Suprapubic skin (tissue), 4 donors: ENCODE data around the gene MANBA. TPM values are rescaled to one million over a fixed set of nuclear protein-coding genes. Genes with fewer than 3 reads are reported as not detected.

Experiments used
- DNase-seq, 2 donors: peaks; one replicate each; pipeline ENCODE4 v3.0.0-alpha.2; 2019; ENCODE audit warnings: low spot score in 2 of 2
- H3K27ac ChIP-seq: fragments of 200-600 bp; sonication (generic); one replicate; pipeline ENCODE4 v1.5.1; 2019
- H3K27me3 ChIP-seq: fragments of 200-600 bp; sonication (generic); one replicate; pipeline ENCODE4 v1.5.1; 2019
- H3K36me3 ChIP-seq: fragments of 200-600 bp; sonication (generic); one replicate; pipeline ENCODE4 v1.5.1; 2019
- H3K4me1 ChIP-seq: fragments of 200-600 bp; sonication (generic); one replicate; pipeline ENCODE4 v1.5.1; 2019
- H3K4me3 ChIP-seq: fragments of 200-600 bp; sonication (generic); one replicate; pipeline ENCODE4 v1.5.1; 2019; ENCODE audit warnings: mild to moderate bottlenecking
- H3K9me3 ChIP-seq: fragments of 200-600 bp; sonication (generic); one replicate; pipeline ENCODE4 v1.5.1; 2019
- EP300 ChIP-seq: sonication (generic); formaldehyde crosslinking; IDR thresholded peaks from one replicate; pipeline ENCODE4 v1.6.1; 2017; ENCODE audit warnings: antibody characterized with exemption
- POLR2A ChIP-seq, 2 donors: fragments of 450-650 bp; IDR thresholded peaks; one replicate each; pipeline ENCODE4 v1.6.1; 2017; ENCODE audit warnings: antibody characterized with exemption in 2 of 2, mild to moderate bottlenecking in 2 of 2, moderate library complexity in 2 of 2
- POLR2AphosphoS5 ChIP-seq, 3 donors: sonication (generic); formaldehyde crosslinking; IDR thresholded peaks; one replicate each; pipeline ENCODE4 v1.6.1; 2017; ENCODE audit warnings: antibody characterized with exemption in 3 of 3
- WGBS: methylation state at CpG from one replicate; pipeline ENCODE4 v1.1.5; 2018; 5-methylcytosine and 5-hydroxymethylcytosine counted together
- total RNA-seq, 4 donors: library from RNA; depleted of rRNA; stranded (reverse); fragments of >200 nt; gene quantifications; one replicate each; pipeline ENCODE4 v1.1.0, GENCODE V29; 2016
- TF ChIP-seq, protein P1 (sequence below), 2 donors: fragments of 200-600 bp in 1 of 2; fragments of 450-650 bp in 1 of 2; sonication (generic) in 1 of 2; IDR thresholded peaks; one replicate each; pipeline ENCODE4 v1.5.1; 2016 to 2019; ENCODE audit warnings: antibody characterized with exemption in 2 of 2, mild to moderate bottlenecking in 1 of 2, moderate library complexity in 1 of 2

The MANBA gene
- total RNA-seq, 4 donors from 2014 or later, result 11.0 to 36.1 (median 21.1) TPM

DNA sequence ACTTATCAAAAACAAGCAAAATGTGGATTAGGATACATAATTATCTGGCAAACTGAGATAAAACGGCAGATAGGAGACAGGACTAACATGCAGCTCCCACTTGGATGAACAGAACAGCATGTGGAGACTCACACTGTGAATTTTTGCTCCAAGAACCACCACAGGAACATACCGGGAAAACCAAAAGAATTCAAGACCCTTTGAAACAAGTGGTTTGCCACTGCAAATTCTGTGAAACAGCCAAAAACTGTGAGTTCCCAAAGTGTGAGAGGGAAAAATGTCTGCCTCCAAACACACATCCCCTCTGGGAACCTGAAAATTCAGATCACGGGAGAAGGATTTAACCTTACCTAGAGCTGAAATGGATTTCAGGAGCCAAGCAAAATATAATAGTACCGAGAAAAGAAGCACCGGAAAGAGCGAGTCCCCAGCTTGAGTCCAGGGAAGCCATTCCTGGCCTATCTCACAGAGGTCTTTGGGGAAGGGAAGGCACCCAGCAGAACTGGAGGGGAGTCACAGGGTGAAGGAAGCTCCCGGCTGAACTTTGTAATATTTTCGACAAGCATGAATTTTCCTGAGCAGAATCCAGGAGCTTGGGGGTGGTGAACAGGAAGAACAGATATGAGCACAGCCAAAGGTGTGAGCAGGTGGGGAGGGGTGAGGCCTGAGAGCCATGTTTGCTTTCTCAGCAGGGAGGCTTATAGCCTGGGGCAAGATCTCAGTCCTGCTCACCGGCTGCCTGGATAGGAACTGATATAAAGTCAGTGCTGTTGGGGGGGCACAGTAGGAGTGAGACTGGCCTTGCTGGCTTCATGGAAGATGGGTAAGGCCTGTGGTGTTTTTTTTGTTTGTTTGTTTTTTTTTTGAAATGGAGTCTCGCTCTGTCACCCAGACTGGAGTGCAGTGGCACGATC is 23.9 kb downstream of the MANBA start:
- WGBS, result 87% methylated on average over 11 of the region's 11 CpGs
- no peak for DNase-seq
- no peaks in the 10 kb centered on the region for H3K27me3 ChIP-seq
- H3K4me3 ChIP-seq, result no peak overlapping the region
- H3K9me3 ChIP-seq, result no peaks in the 10 kb centered on the region
- peaks cover 4% of the 10 kb centered on the region for H3K4me1 ChIP-seq
- H3K27ac ChIP-seq, result no peak overlapping the region
- H3K36me3 ChIP-seq, result peaks cover 4% of the 10 kb centered on the region
- no peak for TF ChIP-seq POLR2A (IDR thresholded peaks at IDR 0.05)
- no peak for TF ChIP-seq POLR2AphosphoS5 (IDR thresholded peaks at IDR 0.05)
- TF ChIP-seq EP300, result no peak
- TF ChIP-seq, protein P1, sequence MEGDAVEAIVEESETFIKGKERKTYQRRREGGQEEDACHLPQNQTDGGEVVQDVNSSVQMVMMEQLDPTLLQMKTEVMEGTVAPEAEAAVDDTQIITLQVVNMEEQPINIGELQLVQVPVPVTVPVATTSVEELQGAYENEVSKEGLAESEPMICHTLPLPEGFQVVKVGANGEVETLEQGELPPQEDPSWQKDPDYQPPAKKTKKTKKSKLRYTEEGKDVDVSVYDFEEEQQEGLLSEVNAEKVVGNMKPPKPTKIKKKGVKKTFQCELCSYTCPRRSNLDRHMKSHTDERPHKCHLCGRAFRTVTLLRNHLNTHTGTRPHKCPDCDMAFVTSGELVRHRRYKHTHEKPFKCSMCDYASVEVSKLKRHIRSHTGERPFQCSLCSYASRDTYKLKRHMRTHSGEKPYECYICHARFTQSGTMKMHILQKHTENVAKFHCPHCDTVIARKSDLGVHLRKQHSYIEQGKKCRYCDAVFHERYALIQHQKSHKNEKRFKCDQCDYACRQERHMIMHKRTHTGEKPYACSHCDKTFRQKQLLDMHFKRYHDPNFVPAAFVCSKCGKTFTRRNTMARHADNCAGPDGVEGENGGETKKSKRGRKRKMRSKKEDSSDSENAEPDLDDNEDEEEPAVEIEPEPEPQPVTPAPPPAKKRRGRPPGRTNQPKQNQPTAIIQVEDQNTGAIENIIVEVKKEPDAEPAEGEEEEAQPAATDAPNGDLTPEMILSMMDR (IDR thresholded peaks at IDR 0.05), result no peak

DNA sequence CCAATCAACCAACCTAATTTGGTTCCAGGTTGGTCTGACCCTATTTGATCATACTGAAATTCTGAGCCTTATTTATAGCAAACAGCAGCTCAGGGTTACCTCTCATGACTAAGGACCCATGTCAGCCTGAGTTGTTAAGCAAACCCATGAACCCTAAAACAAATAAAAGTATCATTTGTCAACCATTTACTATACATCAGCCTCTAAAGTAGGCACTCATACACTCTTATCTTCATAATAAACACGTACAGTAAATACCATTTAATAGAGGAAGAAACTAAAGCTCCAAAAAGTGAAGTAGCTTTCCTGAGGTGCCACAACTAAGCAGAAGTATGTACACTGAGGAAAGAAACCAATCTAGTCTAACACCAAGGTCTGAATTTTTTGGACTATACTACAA is 25.2 kb downstream of the MANBA start:
- no peak for DNase-seq
- Histone ChIP-seq H3K4me3 (no peak overlapping the region), H3K4me1 (peaks cover 4% of the 10 kb centered on the region), H3K27me3 (no peaks in the 10 kb centered on the region), H3K36me3 (peaks cover 4% of the 10 kb centered on the region), H3K9me3 (no peaks in the 10 kb centered on the region), H3K27ac (no peak overlapping the region)
- TF ChIP-seq, protein P1 (IDR thresholded peaks at IDR 0.05), result no peak
- TF ChIP-seq EP300 (no peak), POLR2AphosphoS5 (IDR thresholded peaks at IDR 0.05) (no peak), POLR2A (IDR thresholded peaks at IDR 0.05) (no peak)
- 93% methylated on average over 1 of the region's 1 CpG for WGBS

DNA sequence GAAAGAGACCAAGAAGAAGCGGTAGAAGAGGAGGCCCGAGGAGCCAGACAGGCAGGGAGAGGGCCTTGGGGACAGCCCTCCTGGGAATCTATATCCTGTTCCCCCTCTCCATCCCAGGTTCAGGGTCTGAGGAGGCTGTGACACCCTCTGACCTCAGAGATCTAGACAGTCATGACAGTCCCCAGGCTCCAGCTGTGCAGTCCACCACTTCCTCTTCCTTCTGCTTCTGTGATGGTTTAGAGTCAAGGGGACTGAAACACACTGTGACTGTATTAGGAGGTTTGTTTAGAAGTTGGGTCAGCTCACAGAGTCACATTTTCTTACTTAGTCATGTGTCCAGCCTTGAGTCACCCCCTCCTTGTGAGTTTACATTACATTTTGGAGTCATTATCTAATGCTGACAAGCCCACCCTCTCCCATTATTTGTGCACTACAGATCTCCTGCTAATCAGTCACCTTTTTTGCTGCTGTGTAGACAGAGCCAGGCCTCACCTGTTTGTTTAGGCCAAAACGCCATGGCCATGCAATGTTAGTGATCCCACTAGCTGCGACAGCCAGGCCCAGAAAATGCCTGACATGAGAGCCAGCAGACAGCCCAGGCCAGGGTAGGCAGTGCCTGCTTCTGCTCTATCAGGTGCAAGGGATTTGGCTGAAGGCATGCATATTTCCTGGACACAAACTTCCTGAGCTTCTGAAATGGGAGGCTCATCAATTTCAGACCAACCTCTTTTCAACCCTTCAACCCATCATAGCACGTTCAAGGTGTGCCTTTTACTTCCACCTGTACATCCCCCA is 26.0 kb downstream of the MANBA start:
- H3K4me1 ChIP-seq, result peaks cover 4% of the 10 kb centered on the region
- H3K36me3 ChIP-seq, result peaks cover 4% of the 10 kb centered on the region
- 93% methylated on average over 5 of the region's 5 CpGs for WGBS
- no peaks in the 10 kb centered on the region for H3K27me3 ChIP-seq
- H3K9me3 ChIP-seq, result no peaks in the 10 kb centered on the region
- DNase-seq, result no peak
- no peak overlapping the region for H3K27ac ChIP-seq
- TF ChIP-seq EP300 (no peak), POLR2AphosphoS5 (IDR thresholded peaks at IDR 0.05) (no peak), POLR2A (IDR thresholded peaks at IDR 0.05) (no peak)
- TF ChIP-seq, protein P1 (IDR thresholded peaks at IDR 0.05), result no peak
- no peak overlapping the region for H3K4me3 ChIP-seq

DNA sequence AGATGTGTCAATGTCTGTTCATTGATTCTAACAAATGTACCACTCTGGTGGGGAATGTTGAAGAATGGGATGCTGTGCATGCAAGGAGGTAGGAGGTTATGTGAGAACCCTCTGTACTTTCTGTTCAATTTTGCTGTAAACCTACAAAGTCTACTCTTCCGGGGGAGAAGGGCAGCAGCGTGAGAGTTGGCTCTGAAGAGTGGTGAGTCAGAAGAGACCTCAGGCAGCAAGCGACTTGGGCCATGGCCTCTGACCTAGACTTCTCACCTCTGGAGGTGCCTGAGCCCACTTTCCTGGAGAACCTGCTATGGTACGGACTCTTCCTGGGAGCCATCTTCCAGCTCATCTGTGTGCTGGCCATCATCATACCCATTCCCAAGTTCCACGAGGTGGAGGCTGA is 26.7 kb downstream of the MANBA start:
- no peaks in the 10 kb centered on the region for H3K27me3 ChIP-seq
- 96% methylated on average over 5 of the region's 5 CpGs for whole genome bisulfite sequencing
- H3K4me1 ChIP-seq, result peaks cover 4% of the 10 kb centered on the region
- TF ChIP-seq, protein P1 (IDR thresholded peaks at IDR 0.05), result no peak
- TF ChIP-seq EP300 (no peak), POLR2A (IDR thresholded peaks at IDR 0.05) (no peak), POLR2AphosphoS5 (IDR thresholded peaks at IDR 0.05) (no peak)
- no peaks in the 10 kb centered on the region for H3K9me3 ChIP-seq
- H3K27ac ChIP-seq, result no peak overlapping the region
- DNase-seq, result no peak
- no peak overlapping the region for H3K4me3 ChIP-seq
- H3K36me3 ChIP-seq, result peaks cover 4% of the 10 kb centered on the region

DNA sequence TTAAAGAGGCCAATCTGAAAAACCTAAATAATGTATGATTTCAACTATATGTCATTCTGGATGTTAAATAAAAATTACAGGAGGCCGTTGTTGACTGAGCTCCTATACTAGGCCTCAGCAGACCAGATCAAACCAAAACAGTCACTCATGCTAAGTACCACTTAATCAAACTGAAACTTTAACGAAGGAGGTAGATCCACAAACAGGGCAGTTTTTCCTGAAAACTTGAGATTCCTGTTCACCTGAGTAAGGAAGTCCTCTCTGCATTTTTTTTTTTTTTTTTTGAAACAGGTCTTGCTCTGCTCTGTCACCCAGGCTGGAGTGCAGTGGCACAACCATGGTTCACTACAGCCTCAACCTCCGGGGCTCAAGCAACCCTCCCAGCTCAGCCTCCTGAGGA is 27.7 kb downstream of the MANBA start:
- Histone ChIP-seq H3K9me3 (no peaks in the 10 kb centered on the region), H3K4me1 (peaks cover 4% of the 10 kb centered on the region), H3K4me3 (no peak overlapping the region), H3K27me3 (no peaks in the 10 kb centered on the region), H3K27ac (no peak overlapping the region), H3K36me3 (peaks cover 4% of the 10 kb centered on the region)
- WGBS, result 93% methylated on average over 3 of the region's 3 CpGs
- no peak for DNase-seq
- TF ChIP-seq, protein P1 (IDR thresholded peaks at IDR 0.05), result no peak
- no peak for TF ChIP-seq POLR2A (IDR thresholded peaks at IDR 0.05)
- TF ChIP-seq POLR2AphosphoS5 (IDR thresholded peaks at IDR 0.05), result no peak
- no peak for TF ChIP-seq EP300
